ENCODE results near the gene FAM83C.

FAM83C gene

DNA sequence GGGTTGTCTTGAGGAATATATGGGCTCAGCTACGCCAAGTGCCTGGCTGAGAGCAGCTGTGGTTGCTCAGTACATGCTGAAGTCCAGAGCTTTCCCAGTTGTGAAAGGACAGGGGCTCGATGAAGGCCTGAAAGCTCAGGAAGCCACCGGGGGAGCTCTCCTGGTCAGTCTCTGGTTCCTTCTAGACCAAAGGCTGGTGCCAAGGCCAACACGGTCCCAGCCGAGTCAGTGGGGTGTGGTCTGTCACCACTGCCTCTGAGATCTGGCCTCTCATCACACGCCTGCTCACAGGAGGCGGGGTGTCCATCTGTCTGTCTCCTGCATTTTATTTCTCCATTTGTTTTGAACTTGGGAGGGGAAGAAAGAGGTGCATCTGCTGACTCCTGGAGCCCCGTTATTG is 4.9 kb upstream of the FAM83C start:
- no peak for DNase-seq

DNA sequence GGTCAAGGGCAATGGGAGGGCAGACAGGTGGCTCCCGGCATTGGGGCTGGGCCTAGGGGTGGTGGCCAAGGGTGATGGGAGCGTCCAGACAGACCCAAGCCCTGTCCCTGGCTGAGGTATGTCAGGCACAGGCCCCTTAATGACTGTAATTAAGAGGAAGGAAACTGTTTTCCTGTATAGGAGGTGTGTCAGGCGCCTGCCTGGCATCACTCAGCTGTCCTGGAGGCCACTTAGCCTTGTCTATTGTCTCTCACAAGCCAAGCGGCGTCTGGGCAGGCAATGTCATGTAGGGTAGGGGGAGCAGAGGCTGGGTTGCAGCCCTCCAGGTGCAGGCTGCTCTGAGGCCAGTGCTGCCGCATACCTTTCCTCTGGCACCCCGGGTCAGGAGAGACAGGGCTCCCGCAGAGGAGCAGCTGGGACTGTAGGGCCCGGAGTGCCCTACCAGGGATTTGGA is 3.9 kb upstream of the FAM83C start:
- DNase-seq = no peak

GRCh38 chr20:35295674-35296073 is 3.4 kb upstream of the FAM83C start:
- no peak for DNase-seq

- DNase-seq = no peak
Observed at GRCh38 chr20:35295058-35295457, 2.8 kb upstream of the FAM83C start.

GRCh38 chr20:35294293-35294685 is 2.1 kb upstream of the FAM83C start:
- no peak for DNase-seq

GRCh38 chr20:35293303-35294292 is 1.4 kb upstream of the FAM83C start:
- DNase-seq = no peak

GRCh38 chr20:35292504-35293285 is 470 bp upstream of the FAM83C start:
- DNase-seq = no peak

- DNase-seq = no peak
Observed at GRCh38 chr20:35290887-35291417, 1.3 kb downstream of the FAM83C start.

DNA sequence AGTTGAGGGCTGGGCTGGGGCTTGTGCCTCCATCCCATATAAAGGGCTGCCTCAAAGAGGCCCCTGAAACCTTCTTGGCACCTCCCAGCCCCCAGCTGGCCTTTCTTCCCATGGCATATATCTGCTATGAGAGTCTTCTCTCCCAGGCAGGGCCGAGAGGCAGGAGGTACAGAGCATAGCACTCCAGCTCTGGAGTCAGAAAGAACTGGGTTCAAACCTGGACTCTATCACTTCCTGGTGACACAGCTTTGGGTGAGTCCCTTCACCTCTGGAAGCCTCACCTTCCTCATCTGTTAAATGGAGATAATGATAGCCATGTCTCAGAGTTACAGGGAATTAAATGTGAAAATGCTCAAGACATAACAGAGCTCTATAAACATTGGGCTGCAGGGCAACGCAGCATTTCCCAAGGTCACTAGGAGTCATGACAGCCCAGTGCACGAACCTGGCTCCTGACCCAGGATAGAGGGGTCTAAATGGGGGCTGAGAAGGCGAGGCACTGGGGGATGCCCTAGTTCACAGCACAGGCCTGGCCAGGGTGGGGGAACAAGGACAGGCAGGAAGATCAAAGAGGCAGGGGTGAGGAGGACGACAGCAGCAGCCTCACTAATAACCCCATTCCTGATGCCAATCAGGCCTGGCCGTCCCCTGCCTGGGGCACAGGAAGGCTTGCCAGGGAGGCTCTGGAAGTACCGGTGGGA is 1.9 kb downstream of the FAM83C start:
- DNase-seq = no peak

- no peak for DNase-seq
Observed at GRCh38 chr20:35288325-35289060, 3.7 kb downstream of the FAM83C start.

GRCh38 chr20:35287509-35288324 is 4.5 kb downstream of the FAM83C start:
- DNase-seq = no peak

GRCh38 chr20:35286899-35287508 is 5.2 kb downstream of the FAM83C start:
- DNase-seq = no peak

DNA sequence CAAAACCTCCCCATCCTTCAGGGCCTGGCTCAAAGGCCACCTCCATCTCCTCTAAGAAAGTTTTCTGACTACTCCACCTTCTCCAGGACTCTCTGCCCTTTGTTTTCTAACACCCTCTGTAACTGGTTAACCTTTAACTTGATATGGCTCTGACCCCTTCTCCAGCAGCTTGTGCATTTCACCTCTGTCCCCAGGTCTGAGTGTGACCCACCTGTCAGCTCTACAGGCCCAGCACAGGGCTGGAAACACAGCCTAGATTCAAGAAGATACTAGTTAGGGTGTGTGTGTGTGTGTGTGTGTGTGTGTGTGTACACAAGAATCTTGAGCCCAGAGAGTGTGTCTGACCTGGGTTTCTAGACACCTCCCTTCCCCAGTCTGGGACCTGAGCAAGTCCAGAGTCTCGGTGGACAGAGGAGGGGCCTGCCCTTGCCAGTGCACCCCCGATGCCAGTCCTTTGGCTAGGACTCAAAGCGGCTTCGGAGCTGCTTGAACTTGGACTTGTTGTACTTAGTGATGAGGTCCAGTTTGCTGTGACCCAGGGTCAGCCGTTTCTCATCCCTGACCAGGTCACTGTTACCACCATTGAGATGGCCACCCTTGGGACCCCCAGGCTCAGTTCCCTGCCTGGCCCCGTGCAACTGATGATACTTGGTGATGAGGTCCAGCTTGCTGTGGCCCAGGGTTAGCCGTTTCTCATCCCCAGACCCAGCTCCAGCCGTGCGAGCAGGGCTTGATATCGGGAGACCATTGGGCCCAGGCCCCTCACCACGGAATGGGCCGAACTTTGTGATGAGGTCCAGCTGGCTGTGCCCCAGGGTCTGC is 5.9 kb downstream of the FAM83C start:
- no peak for DNase-seq

DNA sequence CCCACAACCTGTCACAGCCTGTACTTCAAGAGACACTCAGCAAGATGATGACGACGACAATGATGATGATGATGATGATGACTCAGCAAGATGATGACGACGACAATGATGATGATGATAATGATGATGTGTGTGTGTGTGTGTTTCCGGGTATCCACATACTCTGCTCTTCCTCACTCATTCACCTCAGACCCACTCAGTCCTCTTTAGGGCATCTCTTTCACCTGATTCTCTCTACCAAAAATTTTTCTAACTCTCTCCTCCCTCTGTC is 6.5 kb downstream of the FAM83C start:
- peak; percentile 47 for DNase-seq

GRCh38 chr20:35284992-35285805 is 7.0 kb downstream of the FAM83C start:
- no peak for DNase-seq

DNA sequence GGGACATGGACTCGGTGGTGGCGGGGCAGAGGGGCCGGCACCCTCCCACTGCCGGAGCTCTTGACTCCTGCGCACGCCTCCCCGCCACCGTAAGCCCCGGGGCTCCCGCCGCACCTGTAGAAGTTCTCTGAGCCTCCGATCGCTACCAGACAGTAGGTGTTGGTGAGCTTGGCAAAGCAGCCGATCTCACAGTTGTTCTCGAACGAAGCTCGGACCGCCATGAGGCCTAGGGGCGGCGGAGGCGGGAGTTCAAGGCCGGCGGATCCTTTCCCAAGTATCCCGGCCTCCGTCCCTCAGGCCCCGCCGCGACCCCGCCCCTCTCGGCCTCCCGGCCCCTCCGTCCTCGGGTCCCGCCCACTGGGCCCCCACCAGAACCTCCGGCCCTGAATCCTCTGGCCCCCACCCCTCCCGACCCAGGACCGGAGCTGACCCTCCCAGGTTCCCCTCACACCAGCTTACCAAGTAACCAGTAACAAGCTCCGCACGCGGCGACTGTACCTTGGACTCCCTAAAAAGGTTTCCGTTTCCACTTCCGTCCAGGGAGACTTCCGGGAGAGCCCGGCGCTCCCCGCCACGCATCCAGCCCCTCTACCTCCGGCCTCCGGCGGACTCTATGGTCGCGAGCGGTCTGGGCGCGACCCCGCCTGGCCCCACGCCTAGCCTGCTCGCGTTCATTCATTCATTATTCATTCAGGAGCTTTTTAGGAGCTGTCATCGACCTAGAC is 7.8 kb downstream of the FAM83C start, which contains the start of gene EIF6:
TSS of gene EIF6 (minus strand) at position 506 of the 725 bp plus-strand sequence. CDS start at position 221, 285 bp downstream.
- peak; percentile 93 for DNase-seq

DNA sequence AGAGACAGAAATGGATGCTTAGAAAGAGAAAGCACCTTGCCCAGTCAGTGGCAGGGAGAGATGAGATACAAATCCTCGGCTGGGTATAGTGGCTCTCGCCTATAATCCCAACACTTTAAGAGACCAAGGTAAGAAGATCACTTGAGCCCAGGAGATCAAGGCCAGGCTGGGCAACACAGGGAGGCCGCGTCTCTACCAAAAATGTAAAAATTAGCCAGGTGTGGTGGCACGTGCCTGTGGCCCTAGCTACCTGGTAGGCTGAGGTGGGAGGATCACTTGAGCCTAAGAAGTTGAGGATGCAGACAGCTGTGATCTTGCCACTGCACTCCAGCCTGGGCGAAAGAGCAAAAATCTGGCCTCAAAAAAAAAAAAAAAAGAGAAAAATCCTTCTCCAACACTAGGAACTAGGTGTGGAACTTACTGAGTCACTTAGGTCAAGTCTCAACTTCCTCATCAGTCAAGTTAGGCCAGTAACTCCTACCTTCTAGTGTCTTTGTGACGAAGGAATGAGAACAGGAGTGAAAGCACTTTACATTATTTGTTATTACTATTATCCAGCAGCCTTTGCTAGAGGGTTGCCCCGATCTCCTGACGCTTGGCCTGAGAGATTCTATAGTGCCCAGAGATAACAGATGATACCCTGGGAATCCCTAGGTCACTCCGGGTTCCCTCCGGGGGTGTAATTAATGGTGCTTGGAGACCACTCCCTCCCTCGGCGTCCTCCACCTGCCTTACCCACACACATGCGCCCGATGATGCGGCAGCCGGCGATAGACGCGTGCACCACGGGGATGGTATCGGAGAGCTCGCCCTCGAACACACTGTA is 8.6 kb downstream of the FAM83C start:
- DNase-seq = no peak

All from fibroblast of skin of right biceps (primary cell).